Panc1 (cell line): Measurements from ENCODE around the gene BBS5.

Source experiments
- CTCF ChIP-seq: fragments of 450-650 bp; IDR thresholded peaks from 2 replicates; pipeline ENCODE4 v1.5.1; 2017; ENCODE audit warnings: mild to moderate bottlenecking
- POLR2AphosphoS5 ChIP-seq: IDR thresholded peaks from 2 replicates; pipeline ENCODE4 v1.6.1; 2012; ENCODE audit warnings: mild to moderate bottlenecking, low read depth, low read length, moderate library complexity
- REST ChIP-seq, 2 experiments: IDR thresholded peaks; 2 replicates each; pipeline ENCODE4 v1.6.1; 2011 to 2012; ENCODE audit warnings: low read depth in 2 of 2, control low read depth in 1 of 2, low read length in 1 of 2, mild to moderate bottlenecking in 1 of 2, moderate library complexity in 1 of 2; ENCODE audit not compliant: insufficient read depth in 1 of 2
- SIN3A ChIP-seq: IDR thresholded peaks from 2 replicates; pipeline ENCODE4 v1.6.1; 2012; ENCODE audit warnings: low read depth, mild to moderate bottlenecking, low read length, moderate library complexity, borderline replicate concordance; ENCODE audit not compliant: insufficient read depth
- TCF7L2 ChIP-seq: IDR thresholded peaks from 2 replicates; pipeline ENCODE4 v1.6.1; 2011; ENCODE audit warnings: mild to moderate bottlenecking, low read depth, low read length, inconsistent platforms

- no peak for TF ChIP-seq CTCF
- no peak for TF ChIP-seq POLR2AphosphoS5
- TF ChIP-seq SIN3A: no peak
- no peak for TF ChIP-seq REST (IDR thresholded peaks at IDR 0.05; ENCODE audit: insufficient read depth in 1 of 2, low read depth in 2 of 2, low read length in 1 of 2)
- no peak for TF ChIP-seq TCF7L2
Observed at GRCh38 chr2:169462896-169463695, 16.2 kb upstream of the BBS5 start.
